Globus pallidus (tissue), 1 donor: ENCODE data around the gene TP53TG5.
"Not testable (repeated sequence)": the region's sequence is repeated elsewhere in the genome, so short reads cannot be mapped to it uniquely, and the experiment has no call there.

Source experiments
- DNase-seq: peaks from one replicate; pipeline ENCODE4 v3.0.0-alpha.2; 2015; ENCODE audit warnings: low spot score

TP53TG5 gene

GRCh38 chr20:45366192-45366591, 11.9 kb downstream of the TP53TG5 start:
- no peak for DNase-seq

DNA sequence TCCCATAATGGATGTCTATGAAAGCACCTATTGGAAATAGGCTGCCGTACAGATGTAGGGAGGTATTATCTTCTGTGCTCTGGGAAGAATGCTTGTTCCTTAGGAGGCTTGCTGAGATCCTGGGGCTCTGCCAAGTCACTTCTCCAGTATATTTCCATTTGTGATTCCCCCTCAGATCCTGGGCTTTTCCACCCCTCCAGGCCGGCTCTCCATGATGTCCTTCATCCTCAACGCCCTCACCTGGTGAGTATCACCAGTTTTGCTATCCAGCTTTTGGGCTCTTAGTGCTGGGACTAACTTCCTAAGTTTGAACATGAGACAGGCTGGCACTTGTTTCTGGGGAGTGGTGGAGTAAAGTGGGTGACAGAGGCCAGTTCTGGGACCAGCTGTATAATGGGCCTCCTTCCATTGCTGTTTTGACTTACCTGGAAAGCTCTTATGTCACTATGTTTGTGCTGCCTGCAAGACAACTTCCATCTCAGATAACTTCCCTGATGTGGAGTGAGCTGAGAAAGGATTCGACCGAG, 12.6 kb downstream of the TP53TG5 start:
- DNase-seq = no peak

GRCh38 chr20:45363611-45364492, 14.3 kb downstream of the TP53TG5 start:
- DNase-seq = no peak

DNA sequence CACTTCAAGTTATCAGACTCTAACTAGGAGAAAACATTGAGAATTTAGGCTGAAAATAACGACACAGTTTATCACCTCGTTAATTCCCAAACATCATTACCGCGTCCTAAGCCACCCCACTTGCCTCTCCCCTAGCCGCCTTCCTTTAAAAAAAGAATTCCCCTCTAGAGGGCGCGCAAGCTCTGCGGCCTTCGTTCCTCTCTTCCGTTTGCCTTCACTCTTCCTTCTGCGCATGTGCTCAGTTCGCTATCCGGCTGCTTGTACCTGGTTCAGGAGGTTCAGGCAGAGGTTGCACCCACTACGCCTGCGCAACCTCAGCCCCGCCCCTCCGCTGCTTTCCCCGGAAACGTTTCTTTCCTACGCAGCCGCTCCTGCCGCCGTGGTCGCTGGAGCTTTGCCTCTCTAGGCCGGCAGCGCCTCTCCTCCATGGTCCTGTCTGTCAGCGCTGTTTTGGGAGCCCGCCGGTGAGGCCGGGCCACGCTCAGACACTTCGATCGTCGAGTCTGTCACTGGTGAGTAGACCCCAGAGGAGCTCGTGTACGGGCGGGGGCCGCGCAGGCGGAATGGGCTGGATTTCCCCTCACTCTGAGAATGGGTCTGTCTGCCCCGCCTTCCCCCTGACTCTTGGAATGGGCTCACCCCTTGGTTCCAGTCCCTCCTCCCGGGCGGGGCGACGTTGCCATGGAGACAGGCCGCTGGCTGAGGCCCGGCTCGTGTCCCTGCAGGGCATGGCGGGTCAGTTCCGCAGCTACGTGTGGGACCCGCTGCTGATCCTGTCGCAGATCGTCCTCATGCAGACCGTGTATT, 15.1 kb downstream of the TP53TG5 start, which contains the start of gene SYS1:
Gene SYS1 (plus strand): TSS at position 353 of the 807 bp plus-strand sequence. CDS start 376 bp downstream, at position 729.
- DNase-seq = peak; percentile 98

- no peak for DNase-seq
Observed at GRCh38 chr20:45361793-45362192, 16.3 kb downstream of the TP53TG5 start.

DNA sequence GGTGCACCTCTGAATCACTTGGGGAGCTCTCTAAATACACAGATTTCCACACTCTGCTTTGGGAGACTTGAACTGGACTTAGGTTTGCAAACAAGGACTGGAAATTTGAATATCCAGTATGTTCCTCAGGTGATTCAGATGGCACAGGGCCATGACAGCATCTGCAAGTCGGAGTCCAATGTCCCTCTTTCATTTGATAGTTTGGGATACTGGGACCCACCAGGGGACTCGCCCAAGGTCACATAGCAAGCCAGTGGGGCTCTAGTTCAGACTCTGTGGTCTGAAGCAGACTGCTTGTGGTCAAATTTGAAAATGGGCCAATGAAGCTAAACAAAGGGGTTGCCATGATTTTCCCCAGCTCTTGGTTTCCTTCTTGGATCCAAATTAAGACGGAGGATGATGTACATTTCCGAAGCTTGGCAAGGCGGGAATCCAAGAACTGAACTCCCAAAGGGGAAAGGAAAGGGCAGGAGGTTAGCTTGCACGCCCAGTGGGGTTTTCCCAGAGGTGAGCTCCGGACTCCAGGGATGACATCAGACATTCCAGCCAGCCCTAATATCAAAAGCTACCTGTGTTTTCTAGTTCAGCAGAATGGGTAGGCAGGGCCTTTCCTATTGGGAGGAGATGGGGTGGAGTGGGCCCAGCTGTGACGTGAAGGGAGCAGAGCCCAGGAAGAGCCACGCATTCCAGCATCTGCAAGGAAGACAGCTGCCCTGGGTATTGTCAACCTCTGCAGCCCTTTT, 18.5 kb downstream of the TP53TG5 start:
- no peak for DNase-seq

DNA sequence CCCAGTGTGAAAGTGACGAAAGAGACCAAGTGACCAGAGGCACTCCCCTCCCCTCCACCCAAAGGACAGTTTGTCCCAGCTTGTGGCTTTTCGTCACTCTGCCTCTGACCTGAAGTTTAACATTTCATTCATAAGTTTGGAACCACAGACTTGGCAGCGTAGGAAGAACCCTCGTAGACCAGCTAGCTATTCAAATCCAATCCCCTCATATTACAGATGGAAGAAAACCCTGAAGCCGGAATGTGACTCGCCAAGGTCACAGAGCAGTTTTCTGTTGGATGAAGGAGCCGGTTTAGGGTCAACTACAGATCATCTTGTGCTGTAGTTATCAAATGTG, 19.1 kb downstream of the TP53TG5 start:
- DNase-seq = no peak

DNA sequence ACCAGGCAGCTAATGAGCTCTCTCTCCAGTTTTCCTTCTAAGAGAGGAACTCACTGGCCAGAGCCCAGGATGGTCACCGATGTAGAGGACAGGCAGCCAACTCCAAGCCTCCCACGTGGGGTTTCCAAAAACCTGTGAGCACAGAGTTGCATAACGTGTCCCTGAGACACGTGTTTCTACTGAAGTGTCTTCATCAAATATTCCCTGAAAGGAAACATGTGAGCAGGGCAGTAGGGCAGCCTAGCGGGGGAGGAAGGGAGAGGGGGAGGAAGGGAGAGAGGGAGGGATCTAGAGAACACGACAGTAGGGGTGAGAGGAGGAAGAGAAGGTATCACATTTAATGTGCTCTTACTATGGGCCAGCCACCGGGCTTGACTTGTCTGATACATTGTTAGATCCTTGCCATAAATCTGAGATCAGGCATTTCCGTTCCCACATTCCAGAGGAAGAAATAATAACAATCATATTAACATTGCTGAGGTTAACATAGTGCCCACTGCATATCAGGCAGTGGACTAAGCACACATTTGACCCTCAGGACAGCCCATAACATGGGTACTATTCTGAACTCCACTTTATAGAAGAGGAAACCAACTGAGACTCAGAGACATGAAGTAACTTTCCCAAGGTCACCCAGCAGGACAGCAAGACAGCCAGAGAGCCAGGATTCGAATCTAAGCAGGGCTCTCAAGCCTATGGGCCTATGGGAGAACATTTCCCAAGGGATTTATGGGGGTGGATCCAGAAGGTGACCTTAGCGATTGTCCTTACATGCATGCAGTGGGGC, 19.6 kb downstream of the TP53TG5 start:
- no peak for DNase-seq

DNA sequence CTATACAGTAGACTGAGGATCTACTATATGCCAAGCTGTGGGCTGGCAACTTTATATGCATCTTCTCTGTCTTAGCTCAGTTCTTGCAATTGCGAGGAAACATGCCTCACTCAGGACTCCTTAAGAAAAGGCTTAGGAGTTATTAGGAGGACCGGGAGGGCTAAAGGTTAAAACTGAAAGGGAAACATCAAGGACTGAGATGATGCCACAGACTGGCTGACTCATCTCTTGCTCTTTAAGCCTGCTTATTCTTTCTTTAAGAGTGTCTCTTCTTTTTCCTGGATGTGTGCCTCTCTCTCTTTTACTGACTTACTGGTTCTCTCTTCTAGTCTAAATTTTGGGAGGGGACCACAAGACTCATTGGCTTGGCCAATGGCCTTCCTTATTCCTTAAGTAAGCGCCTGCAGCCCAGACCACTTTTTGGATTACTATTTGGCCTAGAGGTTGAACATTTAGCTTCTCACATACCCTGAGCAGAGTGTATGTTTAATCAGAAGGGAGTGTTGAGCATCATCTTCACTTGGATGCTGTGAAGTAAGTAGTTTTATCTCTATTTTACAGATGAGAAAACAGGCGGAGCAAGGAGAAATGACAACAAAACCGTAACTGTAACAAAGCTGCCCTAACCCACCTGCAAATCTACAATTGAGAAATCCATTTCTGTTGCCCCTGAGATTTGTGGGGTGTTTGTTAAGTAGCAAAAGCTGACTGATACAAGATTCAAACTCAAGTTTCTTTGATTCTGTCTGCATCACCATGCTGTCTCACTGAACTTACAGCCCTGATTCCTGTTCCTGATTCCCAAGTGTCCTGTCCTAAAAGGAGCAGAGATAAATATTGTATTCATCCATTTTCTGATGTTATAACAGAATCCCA, 22.7 kb downstream of the TP53TG5 start:
- no peak for DNase-seq

- DNase-seq = no peak
Observed at GRCh38 chr20:45354423-45355208, 23.5 kb downstream of the TP53TG5 start.

DNA sequence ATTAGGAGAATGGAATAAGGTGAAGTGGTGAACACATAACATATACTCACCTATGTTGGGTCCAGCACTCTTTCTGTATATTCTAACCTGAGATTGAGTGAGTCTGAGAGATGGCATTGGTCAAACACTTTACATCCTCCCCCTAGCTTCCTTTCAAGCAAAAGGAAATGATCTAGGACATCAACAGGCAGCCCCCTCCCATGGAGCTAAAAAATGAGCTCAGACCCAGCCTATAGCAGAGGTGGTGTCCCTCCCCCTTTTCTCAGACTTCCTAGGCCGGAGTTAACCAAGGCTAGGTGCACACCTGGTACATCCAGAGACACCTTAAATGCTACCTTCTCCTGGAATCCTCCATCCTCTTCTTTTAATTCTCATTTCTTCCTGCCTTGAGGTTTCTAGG, 24.4 kb downstream of the TP53TG5 start:
- DNase-seq = no peak

GRCh38 chr20:45352729-45353128, 25.4 kb downstream of the TP53TG5 start:
- DNase-seq = no peak

DNA sequence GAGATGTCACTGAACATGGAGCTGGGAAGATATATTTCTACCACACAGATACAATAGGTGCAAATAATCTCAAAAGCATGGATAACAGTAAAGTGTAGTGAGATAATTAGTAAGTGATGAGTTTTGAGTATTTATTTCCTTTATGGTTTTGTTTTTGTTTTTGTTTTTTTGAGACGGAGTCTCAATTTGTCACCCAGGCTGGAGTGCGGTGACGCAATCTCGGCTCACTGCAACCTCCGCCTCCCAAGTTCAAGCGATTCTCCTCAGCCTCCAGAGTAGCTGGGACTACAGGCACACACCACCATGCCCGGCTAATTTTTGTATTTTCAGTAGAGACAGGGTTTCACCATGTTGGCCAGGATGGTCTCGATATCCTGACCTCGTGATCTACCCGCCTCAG, 27.3 kb downstream of the TP53TG5 start:
- DNase-seq = not testable (repeated sequence)

DNA sequence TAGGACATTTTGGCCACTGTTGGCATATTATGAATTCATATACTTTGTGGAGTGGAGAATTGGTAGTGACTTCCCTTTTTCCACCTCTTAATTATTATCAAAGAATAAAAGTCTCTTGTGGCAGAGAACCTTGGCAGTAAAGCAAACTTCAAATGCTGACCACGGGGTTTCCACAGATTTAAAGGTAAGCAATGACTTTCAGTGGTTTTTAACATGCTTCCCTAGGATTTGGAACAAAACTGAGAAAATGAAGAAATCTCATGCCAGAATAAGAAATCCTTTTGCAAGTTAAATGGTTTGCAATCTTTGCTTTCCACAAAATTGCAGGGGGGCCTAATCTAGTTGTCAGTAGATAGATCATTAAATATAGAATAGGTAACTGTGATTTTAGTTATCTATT, 27.9 kb downstream of the TP53TG5 start:
- no peak for DNase-seq

- no peak for DNase-seq
Observed at GRCh38 chr20:45347936-45348778, 30.0 kb downstream of the TP53TG5 start, which contains the start of gene SDC4. Gene SDC4 (minus strand): TSS chr20:45348424. CDS start chr20:45348384, 40 bp downstream.

- no peak for DNase-seq
Observed at GRCh38 chr20:45347297-45347935, 30.7 kb downstream of the TP53TG5 start.

- DNase-seq = no peak
Observed at GRCh38 chr20:45346851-45347250, 31.3 kb downstream of the TP53TG5 start.

- no peak for DNase-seq
Observed at GRCh38 chr20:45346291-45346718, 31.8 kb downstream of the TP53TG5 start.
